ENCODE results near the gene SPC24.

SPC24 gene, protein sequence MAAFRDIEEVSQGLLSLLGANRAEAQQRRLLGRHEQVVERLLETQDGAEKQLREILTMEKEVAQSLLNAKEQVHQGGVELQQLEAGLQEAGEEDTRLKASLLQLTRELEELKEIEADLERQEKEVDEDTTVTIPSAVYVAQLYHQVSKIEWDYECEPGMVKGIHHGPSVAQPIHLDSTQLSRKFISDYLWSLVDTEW

GRCh38 chr19:11155373-11156120 lies at the start of gene SPC24:
SPC24 (minus strand) TSS chr19:11155782; CDS start chr19:11155776, 6 bp downstream.
- DNase-seq: peak; percentile 95

GRCh38 chr19:11204943-11205349 lies 49.4 kb upstream of the SPC24 start:
- no peak for DNase-seq

GRCh38 chr19:11204076-11204602 lies 48.6 kb upstream of the SPC24 start:
- DNase-seq: no peak

DNA sequence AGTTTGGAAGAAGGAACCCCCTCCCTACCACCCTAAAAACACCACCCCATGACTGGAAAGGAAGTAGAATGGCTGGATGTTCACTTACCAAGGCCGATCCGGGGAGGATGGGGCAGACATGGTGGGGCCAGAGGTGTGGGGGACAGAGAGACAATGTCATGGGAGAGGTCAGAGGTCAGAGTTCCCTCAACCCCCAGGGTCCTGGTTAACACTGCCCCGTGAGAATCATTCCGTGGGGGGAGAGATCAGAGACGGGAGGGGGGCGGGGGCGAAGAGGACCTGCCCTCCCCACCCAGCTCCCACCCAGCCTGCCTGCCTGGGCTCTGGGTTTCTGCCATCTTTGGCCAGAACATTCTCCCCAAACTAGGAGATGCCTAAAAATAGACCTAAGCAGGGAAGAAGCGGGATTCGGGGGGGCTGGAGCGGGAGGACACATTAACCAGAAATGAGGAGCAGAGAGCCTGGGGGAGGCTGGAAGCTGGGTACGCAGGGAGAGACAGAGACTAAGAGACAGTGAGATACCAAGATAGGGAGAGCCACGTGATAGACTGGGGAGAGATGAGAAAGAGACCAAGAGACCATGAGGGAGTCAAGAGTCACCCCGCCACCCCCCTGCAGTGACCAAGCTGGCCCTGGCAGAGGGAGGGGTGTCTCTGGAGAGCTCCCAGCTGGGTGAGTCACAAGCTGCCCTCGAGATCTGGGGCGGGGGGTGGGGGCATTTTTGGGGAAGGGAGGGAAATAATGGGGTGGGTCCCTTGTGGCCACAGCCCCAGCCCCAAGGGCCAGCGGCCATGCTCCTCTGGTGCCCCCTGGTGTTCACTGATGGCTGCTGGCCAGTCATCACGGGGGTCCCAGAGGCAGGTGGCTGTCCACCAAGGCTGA lies 47.9 kb upstream of the SPC24 start:
- DNase-seq: no peak

DNA sequence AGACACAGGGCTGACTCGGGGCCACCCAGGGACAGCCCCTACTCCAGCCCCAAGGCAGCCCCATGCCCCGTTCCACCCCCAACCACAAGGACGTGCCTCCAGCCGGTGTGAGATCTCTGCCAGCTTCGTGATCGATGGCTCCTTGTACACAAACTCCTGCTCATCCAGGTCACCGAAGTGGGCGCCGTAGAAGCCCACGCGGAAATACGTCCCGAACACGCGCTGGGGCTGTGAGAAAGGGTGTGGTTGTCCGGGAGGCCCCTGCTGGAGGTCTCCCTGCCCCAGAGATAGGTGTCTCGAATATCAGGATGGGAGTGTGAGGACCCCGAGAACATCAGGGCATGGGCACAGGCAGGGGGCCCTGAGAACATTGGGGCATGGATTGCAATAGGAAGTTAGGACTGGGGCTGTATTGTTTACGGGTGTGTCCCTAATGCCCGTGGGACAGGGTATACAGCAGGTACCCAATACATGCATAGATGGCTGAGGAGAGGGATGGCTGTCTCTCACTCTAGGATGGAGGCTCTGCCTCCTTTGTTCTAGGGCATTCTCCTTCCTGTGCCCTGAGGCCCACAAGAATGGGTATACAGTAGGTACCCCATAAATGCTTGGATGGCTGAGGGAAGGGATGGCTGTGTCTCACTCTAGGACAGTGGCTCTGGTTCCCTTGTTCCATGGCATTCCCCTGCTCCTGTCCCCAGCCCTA lies 47.1 kb upstream of the SPC24 start:
- DNase-seq: no peak

DNA sequence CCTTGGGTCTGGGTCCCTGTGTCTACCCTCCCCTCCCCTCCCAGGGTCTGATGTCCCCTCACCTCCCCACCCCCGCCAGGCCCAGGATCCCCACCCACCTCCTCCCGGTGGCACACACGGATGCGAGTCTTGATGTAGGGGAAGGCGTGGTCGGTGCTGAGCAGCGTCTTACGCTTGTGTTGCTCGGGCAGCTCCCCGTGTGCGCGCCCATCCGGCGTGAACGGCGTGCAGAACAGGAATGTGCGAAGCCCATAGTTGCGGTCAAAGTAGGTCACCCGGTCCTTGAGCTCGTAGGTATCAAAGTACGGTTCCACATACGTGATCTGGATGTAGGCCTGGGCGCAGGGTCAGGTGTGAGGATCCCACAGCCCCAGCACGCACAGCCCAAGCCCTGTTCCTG lies 46.2 kb upstream of the SPC24 start:
- DNase-seq: no peak

DNA sequence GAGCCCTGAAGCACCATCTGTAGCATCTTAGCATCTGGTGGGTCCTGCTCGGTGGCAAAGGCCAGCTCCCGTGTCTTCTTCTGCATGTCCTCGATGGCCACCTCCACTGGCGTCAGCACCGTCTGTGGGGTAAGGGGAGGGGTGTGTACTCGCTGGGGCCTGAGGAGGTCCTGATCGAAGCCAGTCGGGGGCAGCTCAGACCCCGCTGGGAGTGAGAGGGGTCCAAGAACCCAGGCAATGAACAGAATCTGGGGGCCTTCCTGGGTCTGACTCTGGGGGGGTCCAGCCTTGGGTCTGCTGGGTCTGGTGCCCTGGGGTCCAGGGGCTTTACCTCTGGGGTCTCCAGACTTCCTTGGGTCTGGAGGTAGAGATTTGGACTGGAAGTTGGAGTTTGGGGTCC lies 45.3 kb upstream of the SPC24 start:
- DNase-seq: no peak

DNA sequence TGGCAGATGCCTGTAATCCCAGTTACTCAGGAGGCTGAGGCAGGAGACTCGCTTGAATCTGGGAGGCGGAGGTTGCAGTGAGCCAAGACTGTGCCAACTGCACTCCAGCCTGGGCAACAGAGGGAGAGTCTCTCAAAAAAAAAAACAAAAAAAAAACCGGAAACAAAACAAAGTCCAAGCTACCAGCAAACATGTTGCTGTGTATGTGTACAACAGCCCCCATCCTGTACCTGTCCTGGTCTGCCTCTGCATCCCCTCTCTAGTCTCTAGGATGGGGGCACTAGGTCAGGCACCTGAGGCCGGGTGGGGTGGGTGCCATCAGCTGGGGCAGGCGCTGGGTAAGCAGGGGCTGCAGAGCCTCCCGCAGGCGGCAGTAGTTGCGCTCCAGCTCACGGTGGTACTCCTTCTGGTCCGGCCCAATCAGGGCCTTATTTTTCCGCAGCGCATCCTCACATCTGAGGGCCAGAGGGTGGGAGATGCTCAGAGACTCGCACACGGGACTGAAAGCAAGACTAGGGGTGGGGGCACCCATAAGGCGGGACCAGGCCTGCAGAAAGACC lies 44.5 kb upstream of the SPC24 start:
- DNase-seq: no peak

GRCh38 chr19:11199517-11199916 lies 43.9 kb upstream of the SPC24 start:
- no peak for DNase-seq

DNA sequence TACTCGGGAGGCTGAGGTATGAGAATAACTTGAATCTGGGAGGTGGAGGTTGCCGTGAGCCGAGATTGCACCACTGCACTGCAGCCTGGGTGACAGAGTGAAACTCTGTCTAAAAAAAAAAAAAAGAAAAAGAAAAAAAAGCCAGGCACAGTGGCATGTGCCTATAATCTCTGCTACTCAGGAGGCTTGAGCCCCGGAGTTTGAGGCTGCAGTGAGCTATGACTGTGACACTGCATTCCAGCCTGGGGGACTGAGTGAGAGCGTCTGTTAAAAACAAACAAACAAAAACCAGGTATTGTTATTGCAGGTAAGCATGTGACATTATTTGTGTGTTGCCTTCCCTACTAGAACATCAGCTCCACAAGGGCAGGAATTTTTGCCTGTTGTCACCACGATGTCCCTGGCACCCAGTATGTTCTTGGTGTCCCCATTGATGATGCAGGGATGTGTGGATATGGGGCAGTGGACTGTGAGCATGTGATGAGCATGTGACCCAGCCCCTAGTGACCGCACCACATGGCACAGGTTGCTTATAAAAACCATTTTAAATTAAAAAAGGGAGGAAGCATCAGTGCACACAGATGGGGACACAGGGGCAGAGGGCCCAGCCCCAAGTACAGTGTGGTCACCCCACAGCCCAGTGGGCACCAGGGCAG lies 43.3 kb upstream of the SPC24 start:
- DNase-seq: no peak

GRCh38 chr19:11198175-11198534 lies 42.6 kb upstream of the SPC24 start:
- DNase-seq: no peak

DNA sequence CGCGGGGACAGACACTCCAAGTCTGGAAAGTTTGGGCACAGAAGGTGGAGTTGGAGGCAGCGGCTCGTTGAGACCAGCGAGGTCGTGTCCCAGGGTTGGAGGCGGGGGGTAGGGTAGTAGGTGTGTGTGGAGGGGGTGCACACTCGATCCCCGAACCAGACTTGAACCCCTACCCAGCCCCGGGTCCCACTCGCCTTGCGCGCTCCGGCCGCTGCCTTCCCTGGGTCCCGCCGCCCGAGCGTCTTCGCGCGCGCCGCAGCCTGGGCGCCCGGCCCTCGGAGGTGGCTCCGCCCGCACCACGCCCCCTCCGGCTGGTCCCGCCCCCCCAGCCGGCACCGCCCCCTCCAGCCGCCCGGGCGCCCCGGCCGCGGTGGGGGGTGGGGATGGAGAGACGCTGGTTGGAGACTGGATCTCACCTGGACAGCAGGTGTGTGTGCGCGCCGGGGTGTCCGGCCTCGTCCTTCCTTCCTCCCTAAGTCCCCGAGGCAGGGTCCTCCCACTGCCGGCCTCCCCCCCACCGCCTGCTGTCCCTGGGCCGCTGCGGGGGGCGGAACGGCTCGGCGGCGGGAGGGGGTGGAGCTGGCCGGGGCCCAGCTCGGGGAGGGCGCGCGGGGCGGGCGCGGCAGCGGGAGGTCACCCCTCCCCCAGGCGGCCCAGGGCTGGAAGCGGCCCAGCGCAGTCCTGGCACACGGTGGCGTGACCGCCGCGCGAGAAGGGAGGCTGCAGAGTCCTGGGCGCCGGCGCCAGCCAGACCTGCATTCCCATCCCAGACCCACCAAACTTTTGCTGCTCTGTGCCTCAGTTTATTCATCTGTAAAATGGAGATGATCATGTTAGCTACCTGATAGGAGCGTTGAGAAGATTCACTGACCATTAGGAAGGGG lies 42.0 kb upstream of the SPC24 start, which contains the start of gene KANK2:
TSS of gene KANK2 (minus strand) at position 255 of the 884 bp plus-strand sequence. CDS start 3,034 bp downstream, outside the sequence.
- peak; percentile 56 for DNase-seq

DNA sequence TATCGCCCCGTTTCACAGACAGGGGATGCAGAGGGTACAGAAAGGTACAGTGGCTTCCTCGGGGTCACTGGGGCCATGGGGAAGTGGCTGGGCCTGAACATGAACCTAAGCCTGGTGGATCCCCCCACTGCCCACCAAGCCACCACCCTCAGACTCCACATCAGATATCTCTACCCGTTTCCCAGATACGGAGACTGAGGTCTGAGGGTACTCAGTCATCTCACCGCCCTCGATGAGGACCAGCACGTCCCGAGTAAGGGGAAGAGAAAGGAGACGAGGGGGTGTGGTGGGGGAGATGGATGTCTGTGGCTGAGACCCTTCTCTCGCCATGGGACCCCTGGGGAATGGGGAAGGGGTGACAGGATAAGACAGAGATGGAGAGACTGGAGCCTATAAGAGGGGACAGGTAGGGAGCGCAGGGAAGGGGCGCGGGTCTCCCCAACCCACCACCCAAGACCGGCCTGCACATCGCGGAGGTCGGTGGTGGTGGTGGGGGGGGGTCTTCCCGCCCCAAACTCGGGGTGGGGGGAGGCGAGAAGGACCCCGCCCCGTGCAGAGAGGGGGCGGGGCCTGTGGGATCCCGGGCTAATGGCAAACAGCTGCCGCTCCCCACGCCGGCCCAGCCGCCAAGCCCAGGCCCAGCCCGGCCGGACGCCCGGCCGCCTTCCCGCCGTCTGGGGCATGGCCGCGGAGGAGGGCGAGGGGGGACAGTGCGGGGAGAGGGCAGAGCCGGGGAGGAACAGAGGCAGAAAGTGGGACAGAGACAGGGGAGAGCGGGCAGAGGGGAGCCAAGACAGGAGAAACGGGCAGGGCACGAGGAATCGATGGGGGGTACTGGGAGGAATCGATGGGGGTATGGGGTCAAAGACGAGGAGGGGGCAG lies 41.1 kb upstream of the SPC24 start:
- DNase-seq: no peak

- DNase-seq: no peak
Observed at GRCh38 chr19:11195681-11196080, 40.1 kb upstream of the SPC24 start.

- DNase-seq: no peak
Observed at GRCh38 chr19:11194656-11195558, 39.3 kb upstream of the SPC24 start.

DNA sequence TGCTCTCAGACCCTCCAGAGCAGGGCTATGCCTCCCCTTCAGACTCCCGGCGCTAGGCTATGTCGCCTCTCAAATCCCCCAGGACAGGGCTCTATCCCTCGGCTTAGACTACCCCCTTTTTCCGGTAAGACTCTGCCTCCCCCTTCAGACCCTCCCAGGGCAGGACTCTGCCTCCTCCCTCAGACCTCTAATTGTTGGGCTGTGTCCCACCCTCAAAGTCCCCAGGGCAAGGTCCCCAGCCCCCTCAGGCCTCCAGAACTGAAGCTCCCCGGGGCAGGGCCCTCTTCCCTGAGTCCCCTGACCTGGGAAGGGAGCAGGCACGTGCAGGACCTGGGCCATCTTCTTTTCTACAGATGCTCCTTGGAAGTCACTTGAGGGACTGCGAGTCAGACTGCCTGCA lies 38.6 kb upstream of the SPC24 start:
- DNase-seq: no peak

- DNase-seq: no peak
Observed at GRCh38 chr19:11192957-11193939, 37.7 kb upstream of the SPC24 start.
